HG02798 (cell line): ENCODE data around the gene SCRN3.

ENCODE experiments used
- ATAC-seq: cut with Tn5 transposase; IDR thresholded peaks from one replicate; pipeline ENCODE4 v1.9.1; 2021; ENCODE audit warnings: mild to moderate bottlenecking; ENCODE audit not compliant: unreplicated experiment, poor library complexity

SCRN3 gene

GRCh38 chr2:174473796-174474195 lies 78.3 kb downstream of the SCRN3 start:
- ATAC-seq, result no peak

- no peak for ATAC-seq
Measured at GRCh38 chr2:174477759-174478158, 82.2 kb downstream of the SCRN3 start.
